ENCODE measurements around the gene CTNNA2.

DNA sequence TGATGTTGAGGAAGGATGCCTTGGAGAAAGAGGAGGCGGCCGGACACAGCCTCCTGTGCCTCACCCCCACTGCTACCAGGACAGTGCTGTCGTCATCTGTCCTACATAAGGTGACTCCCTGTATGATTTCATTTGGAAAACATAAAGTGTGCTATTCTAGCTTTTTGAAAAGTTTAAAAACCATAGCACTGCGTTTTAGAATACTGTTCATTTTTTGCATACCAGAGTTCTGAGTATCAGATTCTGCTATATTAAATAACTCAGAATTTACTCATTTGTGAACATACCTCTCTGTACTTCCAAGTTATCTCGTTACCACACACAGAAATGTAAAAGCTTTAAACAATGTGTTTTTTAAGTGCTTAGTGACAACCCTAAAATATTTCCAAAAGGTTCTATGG is 488.9 kb downstream of the CTNNA2 start:
- TF ChIP-seq, protein P1, sequence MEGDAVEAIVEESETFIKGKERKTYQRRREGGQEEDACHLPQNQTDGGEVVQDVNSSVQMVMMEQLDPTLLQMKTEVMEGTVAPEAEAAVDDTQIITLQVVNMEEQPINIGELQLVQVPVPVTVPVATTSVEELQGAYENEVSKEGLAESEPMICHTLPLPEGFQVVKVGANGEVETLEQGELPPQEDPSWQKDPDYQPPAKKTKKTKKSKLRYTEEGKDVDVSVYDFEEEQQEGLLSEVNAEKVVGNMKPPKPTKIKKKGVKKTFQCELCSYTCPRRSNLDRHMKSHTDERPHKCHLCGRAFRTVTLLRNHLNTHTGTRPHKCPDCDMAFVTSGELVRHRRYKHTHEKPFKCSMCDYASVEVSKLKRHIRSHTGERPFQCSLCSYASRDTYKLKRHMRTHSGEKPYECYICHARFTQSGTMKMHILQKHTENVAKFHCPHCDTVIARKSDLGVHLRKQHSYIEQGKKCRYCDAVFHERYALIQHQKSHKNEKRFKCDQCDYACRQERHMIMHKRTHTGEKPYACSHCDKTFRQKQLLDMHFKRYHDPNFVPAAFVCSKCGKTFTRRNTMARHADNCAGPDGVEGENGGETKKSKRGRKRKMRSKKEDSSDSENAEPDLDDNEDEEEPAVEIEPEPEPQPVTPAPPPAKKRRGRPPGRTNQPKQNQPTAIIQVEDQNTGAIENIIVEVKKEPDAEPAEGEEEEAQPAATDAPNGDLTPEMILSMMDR (IDR thresholded peaks at IDR 0.05), result no peak
- TF ChIP-seq POLR2A (IDR thresholded peaks at IDR 0.05), result no peak
- TF ChIP-seq EP300 (IDR thresholded peaks at IDR 0.05), result no peak
